Choroid plexus epithelial cell (primary cell): ENCODE data around the gene PHRF1.

Source experiments
- DNase-seq: peaks from one replicate; pipeline ENCODE4 v3.0.0-alpha.2; 2010; ENCODE audit warnings: low read depth
- H3K4me3 ChIP-seq: 2 replicates; pipeline ENCODE4 v1.5.1; 2011; ENCODE audit warnings: low read depth, mild to moderate bottlenecking, control low read depth, low read length, moderate library complexity
- CTCF ChIP-seq: conservative IDR thresholded peaks from 2 replicates; pipeline ENCODE4 v1.5.1; 2011; ENCODE audit warnings: low read depth, mild to moderate bottlenecking, control low read depth, inconsistent platforms, low read length, moderate library complexity

The PHRF1 gene

GRCh38 chr11:563812-564578 is 12.3 kb upstream of the PHRF1 start:
- H3K4me3 ChIP-seq: no peak overlapping the region
- no peak for TF ChIP-seq CTCF
- no peak for DNase-seq

GRCh38 chr11:565921-566509 is 10.3 kb upstream of the PHRF1 start:
- no peak for DNase-seq
- no peak for TF ChIP-seq CTCF
- no peak overlapping the region for H3K4me3 ChIP-seq

GRCh38 chr11:567011-567628 is 9.2 kb upstream of the PHRF1 start:
- peak overlapping the region; percentile 64 for H3K4me3 ChIP-seq
- DNase-seq: no peak
- no peak for TF ChIP-seq CTCF

GRCh38 chr11:567629-568292 is 8.5 kb upstream of the PHRF1 start:
- DNase-seq: no peak
- peak overlapping the region; percentile 64 for H3K4me3 ChIP-seq
- TF ChIP-seq CTCF: no peak

GRCh38 chr11:568306-569157 is 7.7 kb upstream of the PHRF1 start:
- no peak for TF ChIP-seq CTCF
- peak; percentile 86 for DNase-seq
- H3K4me3 ChIP-seq: peak overlapping the region; percentile 64

GRCh38 chr11:569158-569885 is 6.9 kb upstream of the PHRF1 start:
- TF ChIP-seq CTCF: no peak
- DNase-seq: no peak
- H3K4me3 ChIP-seq: peak overlapping the region; percentile 55
